ENCODE measurements around the gene ECE1. TPM values are rescaled to one million over a fixed set of nuclear protein-coding genes. Genes with fewer than 3 reads are reported as not detected.

The ECE1 gene
- total and polyA plus RNA-seq, 2 of the 8 experiments (the other 6 are each of a cell fraction or from before 2014, with no cell fraction given): 21.4 to 36.8 TPM

DNA sequence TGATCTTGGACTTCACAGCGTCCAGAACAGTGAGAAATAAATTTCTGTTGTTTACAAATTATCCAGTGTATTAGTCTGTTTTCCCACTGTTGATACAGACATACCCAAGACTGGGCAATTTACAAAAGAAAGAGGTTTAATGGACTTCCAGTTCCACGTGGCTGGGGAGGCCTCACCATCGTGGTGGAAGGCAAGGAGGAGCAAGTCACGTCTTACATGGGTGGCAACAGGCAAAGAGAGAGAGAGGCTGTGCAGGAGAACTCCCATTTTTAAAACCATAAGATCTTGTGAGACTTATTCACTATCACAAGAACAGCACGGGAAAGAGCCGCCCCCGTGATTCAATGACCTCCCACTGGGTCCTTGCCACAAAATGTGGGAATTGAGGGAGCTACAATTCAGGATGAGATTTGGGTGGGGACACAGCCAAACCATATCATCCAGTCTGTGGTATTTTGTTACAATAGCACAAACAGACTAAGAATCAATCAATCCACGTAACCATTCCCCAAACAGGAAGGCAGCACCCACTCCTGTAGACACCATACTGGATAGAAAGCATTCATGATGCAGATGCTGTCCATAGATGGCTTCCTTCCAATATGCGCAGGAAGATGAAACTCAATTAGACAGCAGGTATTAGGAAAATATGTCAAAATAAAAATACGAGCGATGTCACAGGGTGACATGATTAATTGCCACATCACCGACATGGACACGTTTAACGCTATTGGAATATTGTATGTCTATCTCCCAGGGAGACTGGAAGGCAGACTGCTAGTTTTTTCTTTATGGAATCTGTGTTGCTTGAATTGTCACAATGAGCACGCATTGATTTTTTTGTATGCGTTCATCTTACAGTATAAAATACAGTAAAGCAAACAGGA is 22.8 kb downstream of the ECE1 start:
- Histone ChIP-seq H4K91ac (replicated peaks; ENCODE audit: insufficient read length, low read length) (no peak overlapping the region), H3K79me2 (ENCODE audit: control insufficient read depth in 1 of 2, insufficient read depth in 2 of 2, low read length in 2 of 2) (no peaks in the 10 kb centered on the region), H2AK5ac (ENCODE audit: low read depth, low read length) (no peak overlapping the region), H3K36me3 (ENCODE audit: control insufficient read depth in 2 of 4, insufficient read depth in 4 of 4, low read length in 3 of 4) (peaks cover 0 to 6% (median 1%) of the 10 kb centered on the region in 4 experiments; a peak in 3 of 8 replicates), H3K14ac (ENCODE audit: insufficient read length) (no peak overlapping the region), H3K4me1 (replicated peaks in 1 of 4; ENCODE audit: control insufficient read depth in 3 of 4, insufficient read depth in 4 of 4, low read length in 3 of 4) (peaks cover 0 to 7% (median 3%) of the 10 kb centered on the region in 4 experiments; a peak in 5 of 7 replicates), H2BK5ac (ENCODE audit: low read depth, low read length) (no peak overlapping the region), H3K27me3 (replicated peaks in 1 of 4; ENCODE audit: control insufficient read depth in 3 of 4, extremely low read depth in 1 of 4, insufficient read depth in 3 of 4, low read length in 3 of 4) (no peaks in the 10 kb centered on the region), H3K27ac (ENCODE audit: low read depth, low read length) (no peak overlapping the region), H3K4me3 (ENCODE audit: extremely low read depth in 1 of 4, insufficient read depth in 2 of 4, low read depth in 3 of 4, low read length in 4 of 4) (no peak overlapping the region), H4K20me1 (replicated peaks in 1 of 2; ENCODE audit: control insufficient read depth in 1 of 2, insufficient read depth in 2 of 2, low read length in 2 of 2) (no peaks in the 10 kb centered on the region), H3K9me3 (ENCODE audit: insufficient read depth in 2 of 2, low read depth in 1 of 2, low read length in 1 of 2) (no peaks in the 10 kb centered on the region), H2BK15ac (ENCODE audit: low read length) (no peak overlapping the region), H4K8ac (ENCODE audit: extremely low read depth, insufficient read depth, low read length) (no peak overlapping the region), H2BK12ac (ENCODE audit: low read depth, low read length) (no peak overlapping the region), H3K23me2 (ENCODE audit: low read depth, low read length) (no peaks in the 10 kb centered on the region), H2BK120ac (replicated peaks; ENCODE audit: low read depth, low read length) (no peak overlapping the region), H3K56ac (replicated peaks; ENCODE audit: insufficient read length, low read depth, low read length) (no peak overlapping the region), H3K9ac (replicated peaks in 1 of 4; ENCODE audit: extremely low read depth in 1 of 4, low read depth in 3 of 4, low read length in 3 of 4) (no peak overlapping the region), H3K18ac (ENCODE audit: extremely low read depth, low read length) (no peak overlapping the region), H3K23ac (ENCODE audit: insufficient read length) (no peak overlapping the region), H3K79me1 (ENCODE audit: low read depth, low read length) (no peaks in the 10 kb centered on the region), H4K5ac (ENCODE audit: insufficient read length, low read depth, low read length) (no peak overlapping the region), H3K4ac (replicated peaks; ENCODE audit: insufficient read length, low read depth, low read length) (no peak overlapping the region), H2AFZ (ENCODE audit: low read length) (no peak overlapping the region), H2BK20ac (ENCODE audit: low read length) (no peak overlapping the region), H3K4me2 (ENCODE audit: insufficient read depth in 1 of 2, low read depth in 2 of 2, low read length in 2 of 2) (no peak overlapping the region)
- TF ChIP-seq SIX5 (IDR thresholded peaks at IDR 0.05; ENCODE audit: low read depth, low read length): no peak
- TF ChIP-seq TEAD4 (IDR thresholded peaks at IDR 0.05; ENCODE audit: low read depth, low read length): no peak
- no peak for TF ChIP-seq KDM5A (IDR thresholded peaks at IDR 0.05; ENCODE audit: low read length)
- TF ChIP-seq CREB1 (IDR thresholded peaks at IDR 0.05): no peak
- no peak for TF ChIP-seq BCL11A (IDR thresholded peaks at IDR 0.05; ENCODE audit: low read depth in 2 of 2, low read length in 2 of 2)
- TF ChIP-seq PHF8 (conservative IDR thresholded peaks at IDR 0.05; ENCODE audit: low read depth, low read length): no peak
- no peak for DNase-seq (ENCODE audit: low read depth in 1 of 2, low spot score in 2 of 2)
- ChIA-PET POLR2A (ENCODE audit: partially characterized antibody) (no interaction called here), CTCF (ENCODE audit: partially characterized antibody) (interaction anchor here (0.9 to 10.3 kb wide), 12 partner anchors 11 to 328 kb away, joined by 3 to 278 read pairs (median 66); no protein-coding TSS in a partner anchor)
- 92% methylated on average over 16 of the region's 16 CpGs; no CpG with 5 or more reads in 1 of the 2 experiments for WGBS, 2 experiments (ENCODE audit: extremely low coverage in 1 of 2, insufficient coverage in 1 of 2, insufficient read length in 1 of 2, insufficient replicate concordance in 2 of 2, low coverage in 1 of 2, low lambda C conversion rate in 2 of 2, missing lambda C conversion rate in 1 of 2)
- FAIRE-seq: no peak
